ENCODE data around the gene OR52H1.

OR52H1 gene

DNA sequence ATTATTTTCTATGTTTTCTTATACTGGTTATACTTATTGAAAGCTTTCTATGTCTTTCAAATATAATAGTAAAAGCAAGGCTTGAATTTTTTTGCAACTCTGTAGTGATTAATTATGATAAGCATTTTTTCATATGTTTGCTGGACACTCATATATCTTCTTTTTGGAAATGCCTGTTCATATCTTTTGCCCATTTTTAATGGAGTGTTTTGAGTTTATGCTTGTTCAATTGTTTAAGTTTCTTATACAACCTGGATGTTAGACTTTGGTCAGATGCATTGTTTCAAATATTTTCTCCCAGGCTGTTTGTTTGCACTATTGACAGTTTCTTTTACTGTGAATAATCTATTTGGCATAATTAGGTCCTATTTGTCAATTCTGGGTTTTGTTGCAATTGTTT is 11.9 kb downstream of the OR52H1 start:
- H3K27me3 ChIP-seq (ENCODE audit: control insufficient read depth in 1 of 2, insufficient read depth in 2 of 2, low read length in 2 of 2), result no peaks in the 10 kb centered on the region
- H3K4me1 ChIP-seq (ENCODE audit: control insufficient read depth in 1 of 2, insufficient read depth in 2 of 2, low read length in 2 of 2), result no peaks in the 10 kb centered on the region
- no peaks in the 10 kb centered on the region for H3K9me3 ChIP-seq (ENCODE audit: control insufficient read depth in 1 of 2, low read length in 2 of 2)
- no peak overlapping the region for H3K9ac ChIP-seq (ENCODE audit: low read depth in 1 of 2, low read length in 2 of 2)
- H3K27ac ChIP-seq (ENCODE audit: low read depth, low read length), result no peak overlapping the region
- H3K4me3 ChIP-seq (ENCODE audit: low read depth in 1 of 2, low read length in 2 of 2), result no peak overlapping the region
- no peaks in the 10 kb centered on the region for H3K36me3 ChIP-seq (ENCODE audit: control insufficient read depth in 1 of 2, insufficient read depth in 2 of 2, low read length in 2 of 2)

GRCh38 chr11:5534046-5534445 is 14.3 kb downstream of the OR52H1 start:
- Histone ChIP-seq H3K9me3 (ENCODE audit: control insufficient read depth in 1 of 2, low read length in 2 of 2) (no peaks in the 10 kb centered on the region), H3K27ac (ENCODE audit: low read depth, low read length) (no peak overlapping the region), H3K27me3 (ENCODE audit: control insufficient read depth in 1 of 2, insufficient read depth in 2 of 2, low read length in 2 of 2) (no peaks in the 10 kb centered on the region), H3K36me3 (ENCODE audit: control insufficient read depth in 1 of 2, insufficient read depth in 2 of 2, low read length in 2 of 2) (no peaks in the 10 kb centered on the region), H3K4me3 (ENCODE audit: low read depth in 1 of 2, low read length in 2 of 2) (no peak overlapping the region), H3K9ac (ENCODE audit: low read depth in 1 of 2, low read length in 2 of 2) (no peak overlapping the region), H3K4me1 (ENCODE audit: control insufficient read depth in 1 of 2, insufficient read depth in 2 of 2, low read length in 2 of 2) (no peaks in the 10 kb centered on the region)

- H3K9me3 ChIP-seq (ENCODE audit: control insufficient read depth in 1 of 2, low read length in 2 of 2), result no peaks in the 10 kb centered on the region
- no peaks in the 10 kb centered on the region for H3K27me3 ChIP-seq (ENCODE audit: control insufficient read depth in 1 of 2, insufficient read depth in 2 of 2, low read length in 2 of 2)
- H3K4me1 ChIP-seq (ENCODE audit: control insufficient read depth in 1 of 2, insufficient read depth in 2 of 2, low read length in 2 of 2), result no peaks in the 10 kb centered on the region
- H3K9ac ChIP-seq (ENCODE audit: low read depth in 1 of 2, low read length in 2 of 2), result no peak overlapping the region
- H3K4me3 ChIP-seq (ENCODE audit: low read depth in 1 of 2, low read length in 2 of 2), result no peak overlapping the region
- no peak overlapping the region for H3K27ac ChIP-seq (ENCODE audit: low read depth, low read length)
- H3K36me3 ChIP-seq (ENCODE audit: control insufficient read depth in 1 of 2, insufficient read depth in 2 of 2, low read length in 2 of 2), result no peaks in the 10 kb centered on the region
Observed at GRCh38 chr11:5531053-5531831, 17.1 kb downstream of the OR52H1 start.

- Histone ChIP-seq H3K9me3 (ENCODE audit: control insufficient read depth in 1 of 2, low read length in 2 of 2) (no peaks in the 10 kb centered on the region), H3K36me3 (ENCODE audit: control insufficient read depth in 1 of 2, insufficient read depth in 2 of 2, low read length in 2 of 2) (no peaks in the 10 kb centered on the region), H3K9ac (ENCODE audit: low read depth in 1 of 2, low read length in 2 of 2) (no peak overlapping the region), H3K4me1 (ENCODE audit: control insufficient read depth in 1 of 2, insufficient read depth in 2 of 2, low read length in 2 of 2) (no peaks in the 10 kb centered on the region), H3K27me3 (ENCODE audit: control insufficient read depth in 1 of 2, insufficient read depth in 2 of 2, low read length in 2 of 2) (no peaks in the 10 kb centered on the region), H3K4me3 (ENCODE audit: low read depth in 1 of 2, low read length in 2 of 2) (no peak overlapping the region), H3K27ac (ENCODE audit: low read depth, low read length) (no peak overlapping the region)
Observed at GRCh38 chr11:5528495-5528894, 19.8 kb downstream of the OR52H1 start.

DNA sequence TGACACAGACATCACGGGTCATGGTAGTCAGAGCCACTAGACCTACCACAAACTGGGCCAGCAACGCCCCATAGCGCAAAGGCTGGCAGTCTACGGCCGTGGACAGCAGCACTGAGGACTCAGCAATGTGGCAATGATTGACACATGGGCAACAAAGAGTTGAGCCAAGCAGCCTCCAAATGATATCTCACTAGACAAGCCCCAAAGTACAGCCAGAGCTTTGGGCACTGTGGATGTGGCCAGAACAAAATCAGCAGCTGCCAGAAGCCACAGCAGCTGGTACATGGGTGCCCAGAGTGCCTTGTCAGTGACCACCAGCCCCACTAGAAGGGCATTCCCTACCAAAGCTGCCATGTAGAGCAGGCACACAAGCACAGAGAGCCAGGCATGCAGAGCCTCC is 20.6 kb downstream of the OR52H1 start:
- no peaks in the 10 kb centered on the region for H3K36me3 ChIP-seq (ENCODE audit: control insufficient read depth in 1 of 2, insufficient read depth in 2 of 2, low read length in 2 of 2)
- no peak overlapping the region for H3K4me3 ChIP-seq (ENCODE audit: low read depth in 1 of 2, low read length in 2 of 2)
- H3K4me1 ChIP-seq (ENCODE audit: control insufficient read depth in 1 of 2, insufficient read depth in 2 of 2, low read length in 2 of 2), result no peaks in the 10 kb centered on the region
- H3K27ac ChIP-seq (ENCODE audit: low read depth, low read length), result no peak overlapping the region
- no peaks in the 10 kb centered on the region for H3K9me3 ChIP-seq (ENCODE audit: control insufficient read depth in 1 of 2, low read length in 2 of 2)
- no peaks in the 10 kb centered on the region for H3K27me3 ChIP-seq (ENCODE audit: control insufficient read depth in 1 of 2, insufficient read depth in 2 of 2, low read length in 2 of 2)
- no peak overlapping the region for H3K9ac ChIP-seq (ENCODE audit: low read depth in 1 of 2, low read length in 2 of 2)

- no peak overlapping the region for H3K9ac ChIP-seq (ENCODE audit: low read depth in 1 of 2, low read length in 2 of 2)
- no peaks in the 10 kb centered on the region for H3K4me1 ChIP-seq (ENCODE audit: control insufficient read depth in 1 of 2, insufficient read depth in 2 of 2, low read length in 2 of 2)
- no peaks in the 10 kb centered on the region for H3K27me3 ChIP-seq (ENCODE audit: control insufficient read depth in 1 of 2, insufficient read depth in 2 of 2, low read length in 2 of 2)
- H3K9me3 ChIP-seq (ENCODE audit: control insufficient read depth in 1 of 2, low read length in 2 of 2), result no peaks in the 10 kb centered on the region
- no peak overlapping the region for H3K27ac ChIP-seq (ENCODE audit: low read depth, low read length)
- no peak overlapping the region for H3K4me3 ChIP-seq (ENCODE audit: low read depth in 1 of 2, low read length in 2 of 2)
- H3K36me3 ChIP-seq (ENCODE audit: control insufficient read depth in 1 of 2, insufficient read depth in 2 of 2, low read length in 2 of 2), result no peaks in the 10 kb centered on the region
Observed at GRCh38 chr11:5524756-5525155, 23.6 kb downstream of the OR52H1 start.

GRCh38 chr11:5522308-5522707 is 26.0 kb downstream of the OR52H1 start:
- no peak overlapping the region for H3K4me3 ChIP-seq (ENCODE audit: low read depth in 1 of 2, low read length in 2 of 2)
- no peaks in the 10 kb centered on the region for H3K4me1 ChIP-seq (ENCODE audit: control insufficient read depth in 1 of 2, insufficient read depth in 2 of 2, low read length in 2 of 2)
- no peaks in the 10 kb centered on the region for H3K9me3 ChIP-seq (ENCODE audit: control insufficient read depth in 1 of 2, low read length in 2 of 2)
- no peak overlapping the region for H3K27ac ChIP-seq (ENCODE audit: low read depth, low read length)
- H3K9ac ChIP-seq (ENCODE audit: low read depth in 1 of 2, low read length in 2 of 2), result no peak overlapping the region
- H3K36me3 ChIP-seq (ENCODE audit: control insufficient read depth in 1 of 2, insufficient read depth in 2 of 2, low read length in 2 of 2), result no peaks in the 10 kb centered on the region
- no peaks in the 10 kb centered on the region for H3K27me3 ChIP-seq (ENCODE audit: control insufficient read depth in 1 of 2, insufficient read depth in 2 of 2, low read length in 2 of 2)

DNA sequence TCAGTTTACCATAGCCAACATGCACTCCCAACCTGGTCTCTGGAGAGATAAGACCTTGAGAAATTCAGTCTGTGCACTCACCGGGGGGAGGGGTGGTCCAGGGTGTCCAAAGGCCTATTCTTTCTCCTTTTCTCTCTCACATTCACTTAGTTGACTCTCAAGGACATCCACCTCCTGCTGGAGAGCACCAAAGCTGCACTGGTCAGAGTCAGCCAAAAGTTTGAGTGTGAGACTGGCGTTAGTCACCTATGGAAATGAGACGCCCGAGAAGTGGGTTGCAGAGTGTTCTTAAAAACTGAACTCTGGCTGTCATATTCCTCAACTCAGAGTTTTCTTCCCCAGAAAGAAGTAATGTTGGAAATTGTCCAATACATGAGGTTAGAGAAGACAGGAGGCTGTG is 26.8 kb downstream of the OR52H1 start:
- H3K4me3 ChIP-seq (ENCODE audit: low read depth in 1 of 2, low read length in 2 of 2), result no peak overlapping the region
- no peaks in the 10 kb centered on the region for H3K27me3 ChIP-seq (ENCODE audit: control insufficient read depth in 1 of 2, insufficient read depth in 2 of 2, low read length in 2 of 2)
- no peaks in the 10 kb centered on the region for H3K36me3 ChIP-seq (ENCODE audit: control insufficient read depth in 1 of 2, insufficient read depth in 2 of 2, low read length in 2 of 2)
- H3K9ac ChIP-seq (ENCODE audit: low read depth in 1 of 2, low read length in 2 of 2), result no peak overlapping the region
- no peak overlapping the region for H3K27ac ChIP-seq (ENCODE audit: low read depth, low read length)
- H3K9me3 ChIP-seq (ENCODE audit: control insufficient read depth in 1 of 2, low read length in 2 of 2), result no peaks in the 10 kb centered on the region
- H3K4me1 ChIP-seq (ENCODE audit: control insufficient read depth in 1 of 2, insufficient read depth in 2 of 2, low read length in 2 of 2), result no peaks in the 10 kb centered on the region

DNA sequence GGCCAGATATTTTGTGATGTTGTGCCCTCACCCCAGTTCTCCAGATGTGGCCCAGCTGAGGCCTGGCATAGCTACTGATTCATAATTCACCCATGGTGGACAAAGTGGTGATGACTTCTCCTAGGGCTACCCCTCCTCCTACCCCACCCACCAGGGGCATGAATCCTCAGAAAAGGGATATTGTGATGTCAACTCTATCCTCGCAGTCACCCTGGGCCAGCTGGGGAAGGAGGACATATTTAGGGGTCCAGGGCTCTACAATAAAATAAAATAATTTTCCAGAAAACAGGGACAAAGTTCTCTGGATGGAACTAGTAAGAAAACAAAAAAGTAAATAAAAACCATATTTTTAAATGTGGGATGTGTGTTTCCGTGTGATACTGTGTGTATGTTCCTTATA is 31.7 kb downstream of the OR52H1 start, which contains the start of gene UBQLNL:
Gene UBQLNL, minus strand, starts transcription at position 101 of the 400 bp plus-strand sequence. CDS start 258 bp downstream, outside the sequence.
- Histone ChIP-seq H3K36me3 (ENCODE audit: control insufficient read depth in 1 of 2, insufficient read depth in 2 of 2, low read length in 2 of 2) (no peaks in the 10 kb centered on the region), H3K27ac (ENCODE audit: low read depth, low read length) (no peak within 1 kb of the TSS), H3K4me3 (ENCODE audit: low read depth in 1 of 2, low read length in 2 of 2) (no peak within 1 kb of the TSS), H3K27me3 (ENCODE audit: control insufficient read depth in 1 of 2, insufficient read depth in 2 of 2, low read length in 2 of 2) (no peaks in the 10 kb centered on the region), H3K9ac (ENCODE audit: low read depth in 1 of 2, low read length in 2 of 2) (no peak within 1 kb of the TSS), H3K9me3 (ENCODE audit: control insufficient read depth in 1 of 2, low read length in 2 of 2) (no peaks in the 10 kb centered on the region), H3K4me1 (ENCODE audit: control insufficient read depth in 1 of 2, insufficient read depth in 2 of 2, low read length in 2 of 2) (no peaks in the 10 kb centered on the region)

GRCh38 chr11:5514841-5515240 is 33.5 kb downstream of the OR52H1 start:
- no peak overlapping the region for H3K9ac ChIP-seq (ENCODE audit: low read depth in 1 of 2, low read length in 2 of 2)
- no peaks in the 10 kb centered on the region for H3K36me3 ChIP-seq (ENCODE audit: control insufficient read depth in 1 of 2, insufficient read depth in 2 of 2, low read length in 2 of 2)
- no peaks in the 10 kb centered on the region for H3K9me3 ChIP-seq (ENCODE audit: control insufficient read depth in 1 of 2, low read length in 2 of 2)
- no peaks in the 10 kb centered on the region for H3K4me1 ChIP-seq (ENCODE audit: control insufficient read depth in 1 of 2, insufficient read depth in 2 of 2, low read length in 2 of 2)
- H3K27me3 ChIP-seq (ENCODE audit: control insufficient read depth in 1 of 2, insufficient read depth in 2 of 2, low read length in 2 of 2), result no peaks in the 10 kb centered on the region
- H3K4me3 ChIP-seq (ENCODE audit: low read depth in 1 of 2, low read length in 2 of 2), result no peak overlapping the region
- no peak overlapping the region for H3K27ac ChIP-seq (ENCODE audit: low read depth, low read length)

All from duodenal mucosa (tissue), 2 donors.